ENCODE data around the gene ABHD2. TPM values are rescaled to one million over a fixed set of nuclear protein-coding genes. Genes with fewer than 3 reads are reported as not detected.
"Not testable (repeated sequence)": the region's sequence is repeated elsewhere in the genome, so short reads cannot be mapped to it uniquely, and the experiment has no call there.

Gene ABHD2
- total and polyA plus RNA-seq, 5 donors from 2014 or later: 18.7 to 67.8 (median 21.3) TPM

DNA sequence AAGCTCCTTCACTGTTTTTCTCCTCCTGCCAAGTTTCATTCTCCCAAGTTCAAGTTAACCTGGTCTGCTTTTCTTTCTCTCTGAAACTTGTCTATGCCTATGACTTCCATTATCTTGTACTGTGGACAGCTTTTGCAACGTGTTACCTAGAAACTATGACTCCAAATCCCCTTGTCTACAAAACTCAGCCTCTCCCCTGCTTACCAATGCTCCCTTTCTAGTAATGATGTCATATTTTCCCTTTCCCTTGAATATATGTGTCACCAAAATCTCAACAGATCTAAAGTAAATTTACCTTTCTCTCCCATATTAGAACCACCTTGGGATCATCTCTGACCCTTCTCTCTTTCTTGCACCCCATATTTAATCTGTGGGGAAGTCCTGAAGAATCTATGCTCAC, 10.5 kb upstream of the ABHD2 start:
- Mint-ChIP-seq H3K27me3 (peaks cover 30% of the 10 kb centered on the region), H3K4me3 (no peak overlapping the region), H3K27ac (no peak overlapping the region), H3K36me3 (no peaks in the 10 kb centered on the region), H3K4me1 (peaks cover 0 to 7% (median 0%) of the 10 kb centered on the region in 4 donors), H3K9me3 (peaks cover 0 to 3% (median 0%) of the 10 kb centered on the region in 7 donors)
- Histone ChIP-seq H3K27ac (ENCODE audit: insufficient read depth, low read length, poor library complexity, severe bottlenecking) (no peak overlapping the region), H3K27me3 (ENCODE audit: control insufficient read depth, insufficient read depth, low read length) (peaks cover 8% of the 10 kb centered on the region), H3K9me3 (ENCODE audit: control insufficient read depth in 2 of 2, low read length in 2 of 2) (no peaks in the 10 kb centered on the region), H3K36me3 (ENCODE audit: control insufficient read depth, insufficient read depth, low read length) (no peaks in the 10 kb centered on the region), H3K4me3 (ENCODE audit: low read depth, low read length) (no peak overlapping the region), H3K4me1 (ENCODE audit: control insufficient read depth, insufficient read depth, low read length, poor library complexity, severe bottlenecking) (no peaks in the 10 kb centered on the region)
- ATAC-seq (ENCODE audit: low read depth in 2 of 2) (no peak), DNase-seq (no peak)

DNA sequence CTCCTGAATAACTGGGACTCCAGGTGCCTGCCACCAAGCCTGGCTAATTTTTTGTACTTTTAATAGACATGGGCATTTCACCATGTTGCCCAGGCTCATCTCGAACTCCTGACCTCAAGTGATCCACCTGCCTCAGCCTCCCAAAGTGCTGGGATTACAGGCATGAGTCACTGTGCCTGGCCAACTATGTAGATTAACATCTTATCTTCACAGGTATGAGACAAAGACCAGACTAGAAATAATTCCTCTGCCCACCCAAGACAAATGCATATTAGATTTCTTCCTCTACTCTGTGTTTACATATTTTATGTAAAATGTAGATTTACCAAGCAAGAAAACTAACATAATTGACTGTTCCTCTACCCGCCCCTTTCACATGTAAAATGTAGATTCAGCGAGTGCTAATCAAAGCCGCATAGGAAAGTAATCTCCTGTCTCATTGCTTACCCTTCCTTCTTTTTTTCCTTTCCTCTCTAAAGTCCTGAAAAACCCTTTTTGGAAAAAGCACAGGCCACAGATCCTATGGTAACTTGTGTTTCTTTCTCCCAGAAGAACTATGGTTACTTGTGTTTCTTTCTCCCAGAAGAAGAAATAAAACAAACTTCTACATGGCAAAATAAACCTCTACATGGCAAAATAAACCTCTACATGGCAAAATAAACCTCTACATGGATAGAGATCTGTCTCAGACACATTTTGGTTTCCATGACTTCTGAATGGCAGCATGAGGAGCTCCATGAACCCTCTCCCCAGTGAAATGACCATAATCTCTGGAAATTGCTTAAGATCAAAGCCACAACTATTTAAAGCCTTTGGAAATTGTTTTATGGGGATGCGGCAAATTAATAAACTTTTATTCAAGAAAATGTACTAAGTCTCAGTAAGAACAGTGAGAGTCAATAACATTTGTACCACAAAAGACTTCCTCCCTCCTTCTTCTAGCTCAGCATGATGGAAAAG, 9.1 kb upstream of the ABHD2 start:
- H3K27ac ChIP-seq (ENCODE audit: insufficient read depth, low read length, poor library complexity, severe bottlenecking): no peak overlapping the region
- Mint-ChIP-seq H3K4me1 (peaks cover 0 to 7% (median 0%) of the 10 kb centered on the region in 4 donors), H3K36me3 (no peaks in the 10 kb centered on the region), H3K27me3 (peaks cover 30% of the 10 kb centered on the region), H3K4me3 (no peak overlapping the region), H3K27ac (no peak overlapping the region), H3K9me3 (peaks cover 0 to 3% (median 0%) of the 10 kb centered on the region in 7 donors)
- H3K4me1 ChIP-seq (ENCODE audit: control insufficient read depth, insufficient read depth, low read length, poor library complexity, severe bottlenecking): no peaks in the 10 kb centered on the region
- DNase-seq (no peak), ATAC-seq (ENCODE audit: low read depth in 2 of 2) (no peak)
- no peaks in the 10 kb centered on the region for H3K9me3 ChIP-seq (ENCODE audit: control insufficient read depth in 2 of 2, low read length in 2 of 2)
- no peaks in the 10 kb centered on the region for H3K36me3 ChIP-seq (ENCODE audit: control insufficient read depth, insufficient read depth, low read length)
- H3K4me3 ChIP-seq (ENCODE audit: low read depth, low read length): no peak overlapping the region
- peaks cover 8% of the 10 kb centered on the region for H3K27me3 ChIP-seq (ENCODE audit: control insufficient read depth, insufficient read depth, low read length)

DNA sequence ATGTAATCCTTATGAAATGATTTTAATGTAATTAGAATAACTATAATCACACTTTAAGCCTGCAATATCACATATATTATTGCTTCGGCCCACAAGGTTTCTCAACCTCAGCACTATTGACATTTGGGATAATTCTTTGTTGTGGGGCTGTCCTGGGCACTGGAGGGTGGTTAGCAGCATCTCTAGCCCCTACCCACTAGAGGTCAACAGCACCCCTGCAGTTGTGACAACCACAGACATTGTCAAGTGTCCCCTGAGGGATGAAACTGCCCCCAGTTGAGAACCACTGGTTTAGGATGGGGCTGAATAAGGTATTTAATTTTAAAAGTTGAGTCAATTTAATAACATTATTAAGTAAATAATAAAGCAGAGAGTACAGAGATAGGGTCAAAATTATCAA, 6.4 kb upstream of the ABHD2 start:
- Mint-ChIP-seq H3K4me3 (no peak overlapping the region), H3K4me1 (peaks cover 0 to 2% (median 0%) of the 10 kb centered on the region in 4 donors), H3K9me3 (no peaks in the 10 kb centered on the region), H3K27me3 (peaks cover 23% of the 10 kb centered on the region), H3K27ac (no peak overlapping the region), H3K36me3 (no peaks in the 10 kb centered on the region)
- Histone ChIP-seq H3K9me3 (ENCODE audit: control insufficient read depth in 2 of 2, low read length in 2 of 2) (no peaks in the 10 kb centered on the region), H3K27ac (ENCODE audit: insufficient read depth, low read length, poor library complexity, severe bottlenecking) (no peak overlapping the region), H3K36me3 (ENCODE audit: control insufficient read depth, insufficient read depth, low read length) (no peaks in the 10 kb centered on the region), H3K4me3 (ENCODE audit: low read depth, low read length) (no peak overlapping the region), H3K27me3 (ENCODE audit: control insufficient read depth, insufficient read depth, low read length) (peaks cover 8% of the 10 kb centered on the region), H3K4me1 (ENCODE audit: control insufficient read depth, insufficient read depth, low read length, poor library complexity, severe bottlenecking) (no peaks in the 10 kb centered on the region)
- ATAC-seq (ENCODE audit: low read depth in 2 of 2) (no peak), DNase-seq (no peak)

DNA sequence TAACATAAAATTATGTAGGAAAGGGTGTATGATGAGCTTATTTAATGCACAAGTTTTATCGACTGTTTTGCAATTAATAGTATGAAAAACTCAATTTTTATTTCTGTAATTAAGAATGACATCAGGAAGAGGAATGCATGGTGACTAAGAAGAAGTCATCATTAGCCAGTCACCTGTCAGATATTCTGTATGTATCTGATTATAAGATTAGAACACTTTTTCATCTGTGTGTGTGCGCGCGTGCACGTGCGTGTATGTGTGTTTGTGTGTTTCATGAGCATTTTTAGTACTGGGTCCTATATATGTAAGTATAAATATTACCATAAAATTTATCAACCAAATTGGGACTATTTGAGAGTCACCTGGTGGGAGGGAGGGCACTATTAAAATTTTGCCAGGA, 5.0 kb upstream of the ABHD2 start:
- no peaks in the 10 kb centered on the region for H3K9me3 Mint-ChIP-seq

DNA sequence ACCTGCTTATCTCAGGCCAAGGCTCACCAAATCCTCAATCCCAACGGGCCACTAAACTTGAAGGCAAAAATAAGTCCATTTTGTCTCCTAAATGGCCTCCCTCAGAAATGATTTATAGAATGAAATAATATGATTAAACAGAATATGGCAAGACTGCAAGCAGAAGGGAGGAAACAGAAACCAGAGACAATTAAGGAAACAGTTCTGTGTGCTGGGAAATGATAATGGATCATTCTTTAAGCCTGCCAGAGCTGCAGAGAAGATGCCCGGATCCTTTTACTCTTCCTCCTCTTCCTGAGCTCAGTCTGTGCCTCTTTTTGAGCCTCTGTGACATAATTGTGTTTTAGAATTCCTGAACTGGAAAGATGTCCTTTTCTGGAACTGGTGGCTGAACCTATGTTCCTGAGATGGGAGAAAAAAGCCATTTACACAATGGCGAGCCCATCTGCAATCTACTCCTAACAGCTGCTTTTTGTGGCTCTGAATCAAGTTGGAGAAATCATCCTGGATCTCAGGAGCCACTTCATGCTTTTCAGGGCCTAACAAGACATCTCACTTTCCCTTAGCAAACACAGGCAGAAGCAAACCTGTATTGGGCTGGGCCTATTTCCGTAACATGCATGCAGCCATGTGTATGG, 2.8 kb upstream of the ABHD2 start:
- no peak for ATAC-seq (ENCODE audit: low read depth in 2 of 2)
- H3K9me3 Mint-ChIP-seq: no peaks in the 10 kb centered on the region
- no peaks in the 10 kb centered on the region for H3K36me3 Mint-ChIP-seq
- Histone ChIP-seq H3K4me3 (ENCODE audit: low read depth, low read length) (no peak overlapping the region), H3K27me3 (ENCODE audit: control insufficient read depth, insufficient read depth, low read length) (no peaks in the 10 kb centered on the region), H3K9me3 (ENCODE audit: control insufficient read depth in 2 of 2, low read length in 2 of 2) (no peaks in the 10 kb centered on the region), H3K36me3 (ENCODE audit: control insufficient read depth, insufficient read depth, low read length) (no peaks in the 10 kb centered on the region), H3K27ac (ENCODE audit: insufficient read depth, low read length, poor library complexity, severe bottlenecking) (no peak overlapping the region), H3K4me1 (ENCODE audit: control insufficient read depth, insufficient read depth, low read length, poor library complexity, severe bottlenecking) (peaks cover 27% of the 10 kb centered on the region)
- H3K27ac Mint-ChIP-seq: peak overlapping the region in 1 of 3 donors; percentile 42
- H3K27me3 Mint-ChIP-seq: no peaks in the 10 kb centered on the region
- no peak overlapping the region for H3K4me3 Mint-ChIP-seq
- no peak for DNase-seq
- peaks cover 0 to 15% (median 13%) of the 10 kb centered on the region in 4 donors for H3K4me1 Mint-ChIP-seq

More for the DNA sequence above, 5.0 kb upstream of the ABHD2 start:
- DNase-seq: no peak
- H3K36me3 Mint-ChIP-seq: no peaks in the 10 kb centered on the region
- Histone ChIP-seq H3K9me3 (ENCODE audit: control insufficient read depth in 2 of 2, low read length in 2 of 2) (no peaks in the 10 kb centered on the region), H3K4me1 (ENCODE audit: control insufficient read depth, insufficient read depth, low read length, poor library complexity, severe bottlenecking) (peaks cover 8% of the 10 kb centered on the region), H3K4me3 (ENCODE audit: low read depth, low read length) (no peak overlapping the region), H3K36me3 (ENCODE audit: control insufficient read depth, insufficient read depth, low read length) (no peaks in the 10 kb centered on the region), H3K27me3 (ENCODE audit: control insufficient read depth, insufficient read depth, low read length) (peaks cover 8% of the 10 kb centered on the region), H3K27ac (ENCODE audit: insufficient read depth, low read length, poor library complexity, severe bottlenecking) (no peak overlapping the region)
- peaks cover 0 to 2% (median 0%) of the 10 kb centered on the region in 4 donors for H3K4me1 Mint-ChIP-seq
- H3K4me3 Mint-ChIP-seq: no peak overlapping the region
- peaks cover 12% of the 10 kb centered on the region for H3K27me3 Mint-ChIP-seq
- ATAC-seq (ENCODE audit: low read depth in 2 of 2): no peak
- no peak overlapping the region for H3K27ac Mint-ChIP-seq

DNA sequence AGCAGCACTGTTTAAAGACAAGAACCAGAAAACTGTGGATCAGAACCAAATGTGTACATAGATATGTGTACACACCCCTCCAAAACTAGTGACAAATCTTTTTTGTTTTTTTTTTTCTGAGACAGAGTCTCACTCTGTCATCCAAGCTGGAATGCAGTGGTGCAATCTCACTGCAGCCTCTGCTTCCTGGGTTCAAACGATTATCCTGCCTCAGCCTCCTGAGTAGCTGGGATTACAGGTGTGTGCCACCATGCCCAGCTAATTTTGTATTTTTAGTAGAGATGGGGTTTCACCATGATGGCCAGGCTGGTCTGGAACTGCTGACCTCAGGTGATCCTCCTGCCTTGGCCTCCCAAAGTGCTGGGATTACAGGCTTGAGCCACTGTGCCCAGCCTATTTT, 2.3 kb upstream of the ABHD2 start:
- peaks cover under 1 to 20% (median 17%) of the 10 kb centered on the region in 4 donors for H3K4me1 Mint-ChIP-seq
- peaks cover 30% of the 10 kb centered on the region for H3K4me1 ChIP-seq (ENCODE audit: control insufficient read depth, insufficient read depth, low read length, poor library complexity, severe bottlenecking)
- H3K9me3 ChIP-seq (ENCODE audit: control insufficient read depth in 2 of 2, low read length in 2 of 2); H3K36me3 Mint-ChIP-seq; H3K4me3 Mint-ChIP-seq; ATAC-seq (ENCODE audit: low read depth in 2 of 2); H3K27me3 ChIP-seq (ENCODE audit: control insufficient read depth, insufficient read depth, low read length); H3K9me3 Mint-ChIP-seq; H3K27me3 Mint-ChIP-seq; H3K36me3 ChIP-seq (ENCODE audit: control insufficient read depth, insufficient read depth, low read length); DNase-seq; H3K4me3 ChIP-seq (ENCODE audit: low read depth, low read length); H3K27ac ChIP-seq (ENCODE audit: insufficient read depth, low read length, poor library complexity, severe bottlenecking): not testable (repeated sequence)
- H3K27ac Mint-ChIP-seq: peak overlapping the region in 1 of 3 donors; percentile 42

DNA sequence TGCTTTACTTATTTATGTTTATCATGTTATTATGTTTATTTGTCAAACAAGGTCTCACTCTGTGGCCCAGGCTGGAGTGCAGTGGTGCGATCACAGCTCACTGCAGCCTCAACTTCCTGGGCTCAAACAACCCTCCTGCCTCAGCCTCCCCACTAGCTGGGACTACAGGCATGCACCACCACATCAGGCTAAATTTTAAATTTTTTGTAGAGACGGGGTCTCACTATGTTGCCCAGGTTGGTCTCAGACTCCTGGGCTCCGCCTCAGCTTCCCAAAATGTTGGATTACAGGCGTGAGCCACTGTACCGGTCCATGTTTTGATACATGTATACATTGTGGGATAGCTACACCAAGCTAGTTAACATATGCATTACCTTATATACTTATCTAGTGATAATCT, 1.9 kb upstream of the ABHD2 start:
- not testable (repeated sequence) for H3K9me3 ChIP-seq (ENCODE audit: control insufficient read depth in 2 of 2, low read length in 2 of 2); H3K36me3 ChIP-seq (ENCODE audit: control insufficient read depth, insufficient read depth, low read length); H3K4me3 Mint-ChIP-seq; H3K36me3 Mint-ChIP-seq; ATAC-seq (ENCODE audit: low read depth in 2 of 2); H3K9me3 Mint-ChIP-seq; H3K27me3 ChIP-seq (ENCODE audit: control insufficient read depth, insufficient read depth, low read length); H3K27ac Mint-ChIP-seq; H3K27ac ChIP-seq (ENCODE audit: insufficient read depth, low read length, poor library complexity, severe bottlenecking); H3K27me3 Mint-ChIP-seq; DNase-seq; H3K4me3 ChIP-seq (ENCODE audit: low read depth, low read length)
- peaks cover 33% of the 10 kb centered on the region for H3K4me1 ChIP-seq (ENCODE audit: control insufficient read depth, insufficient read depth, low read length, poor library complexity, severe bottlenecking)
- peaks cover 6 to 25% (median 22%) of the 10 kb centered on the region in 4 donors for H3K4me1 Mint-ChIP-seq

Measured in CD4-positive, CD25-positive, alpha-beta regulatory T cell (primary cell).